ENCODE measurements around the gene NAIF1. TPM values are rescaled to one million over a fixed set of nuclear protein-coding genes. Genes with fewer than 3 reads are reported as not detected.

The NAIF1 gene
- polyA plus RNA-seq, 1 donor from 2014 or later: 9.9 TPM

- Histone ChIP-seq H3K27me3 (ENCODE audit: insufficient read depth, low read depth, low read length) (no peaks in the 10 kb centered on the region), H3K79me2 (replicated peaks; ENCODE audit: insufficient read depth, low read length) (peaks cover 23% of the 10 kb centered on the region), H3K4me2 (ENCODE audit: low read length) (no peak overlapping the region), H2AFZ (ENCODE audit: low read depth, low read length) (no peak overlapping the region), H3F3A (ENCODE audit: insufficient read depth, low read length, poor library complexity, severe bottlenecking) (peaks cover 4% of the 10 kb centered on the region), H3K27ac (ENCODE audit: low read length) (no peak overlapping the region), H3K36me3 (ENCODE audit: insufficient read depth, low read length) (no peaks in the 10 kb centered on the region), H3K9me2 (ENCODE audit: insufficient read depth, low read length) (no peaks in the 10 kb centered on the region), H3K9me3 (ENCODE audit: low read length) (no peaks in the 10 kb centered on the region), H3K4me3 (ENCODE audit: low read length) (no peak overlapping the region), H3K9ac (ENCODE audit: low read length) (no peak overlapping the region), H4K20me1 (ENCODE audit: insufficient read depth) (no peaks in the 10 kb centered on the region)
- TF ChIP-seq TAF1 (IDR thresholded peaks at IDR 0.05; ENCODE audit: low read depth): no peak
- no peak for TF ChIP-seq EP300 (conservative IDR thresholded peaks at IDR 0.05; ENCODE audit: poor library complexity, severe bottlenecking)
- TF ChIP-seq POLR2AphosphoS5 (IDR thresholded peaks at IDR 0.05): no peak
- TF ChIP-seq RAD21 (conservative IDR thresholded peaks at IDR 0.05): no peak
- no peak for TF ChIP-seq CTCF (IDR thresholded peaks at IDR 0.05; ENCODE audit: poor library complexity, severe bottlenecking)
- no peak for TF ChIP-seq SMC3 (conservative IDR thresholded peaks at IDR 0.05; ENCODE audit: poor library complexity)
- TF ChIP-seq MXI1 (conservative IDR thresholded peaks at IDR 0.05; ENCODE audit: poor library complexity, severe bottlenecking): no peak
- TF ChIP-seq EZH2 (IDR thresholded peaks at IDR 0.05; ENCODE audit: borderline replicate concordance, insufficient read depth, low read length, poor library complexity, severe bottlenecking): no peak
- TF ChIP-seq REST (IDR thresholded peaks at IDR 0.05; ENCODE audit: borderline replicate concordance): no peak
Observed at GRCh38 chr9:128088253-128088945, 21.3 kb upstream of the NAIF1 start.

- Histone ChIP-seq H3K4me3 (ENCODE audit: low read length) (no peak overlapping the region), H3K9ac (ENCODE audit: low read length) (no peak overlapping the region), H2AFZ (ENCODE audit: low read depth, low read length) (no peak overlapping the region), H3K9me3 (ENCODE audit: low read length) (no peaks in the 10 kb centered on the region), H3K27me3 (ENCODE audit: insufficient read depth, low read depth, low read length) (no peaks in the 10 kb centered on the region), H3K9me2 (ENCODE audit: insufficient read depth, low read length) (no peaks in the 10 kb centered on the region), H3F3A (ENCODE audit: insufficient read depth, low read length, poor library complexity, severe bottlenecking) (no peaks in the 10 kb centered on the region), H3K36me3 (ENCODE audit: insufficient read depth, low read length) (no peaks in the 10 kb centered on the region), H3K79me2 (replicated peaks; ENCODE audit: insufficient read depth, low read length) (peaks cover 12% of the 10 kb centered on the region), H3K27ac (ENCODE audit: low read length) (no peak overlapping the region), H4K20me1 (ENCODE audit: insufficient read depth) (no peaks in the 10 kb centered on the region), H3K4me2 (ENCODE audit: low read length) (no peak overlapping the region)
- no peak for TF ChIP-seq POLR2AphosphoS5 (IDR thresholded peaks at IDR 0.05)
Observed at GRCh38 chr9:128087262-128087661, 20.1 kb upstream of the NAIF1 start.
